H9 (cell line): Measurements from ENCODE around the gene SNAI3. TPM values are rescaled to one million over a fixed set of nuclear protein-coding genes. Genes with fewer than 3 reads are reported as not detected.

Source experiments
- DNase-seq: peaks from one replicate; pipeline ENCODE4 v3.0.0-alpha.2; 2017
- H2AFZ ChIP-seq: one replicate; pipeline ENCODE4 v1.6.1; 2013; ENCODE audit warnings: mild to moderate bottlenecking, low read length, control low read depth, moderate library complexity
- H2AK5ac ChIP-seq: 2 replicates; pipeline ENCODE4 v1.6.1; 2013; ENCODE audit warnings: low read length, control low read depth, mixed read lengths; ENCODE audit not compliant: insufficient read length
- H2BK120ac ChIP-seq: one replicate; pipeline ENCODE4 v1.6.1; 2013; ENCODE audit warnings: low read depth, mild to moderate bottlenecking, low read length, control low read depth, inconsistent platforms; ENCODE audit not compliant: poor library complexity, severe bottlenecking
- H2BK12ac ChIP-seq: 2 replicates; pipeline ENCODE4 v1.6.1; 2013; ENCODE audit warnings: low read length, control low read depth, mixed read lengths, low read depth; ENCODE audit not compliant: insufficient read length
- H2BK15ac ChIP-seq: 2 replicates; pipeline ENCODE4 v1.6.1; 2013; ENCODE audit warnings: low read depth, low read length, control low read depth
- H2BK20ac ChIP-seq: one replicate; pipeline ENCODE4 v1.6.1; 2013; ENCODE audit warnings: low read depth, mild to moderate bottlenecking, low read length, control low read depth, inconsistent platforms; ENCODE audit not compliant: poor library complexity, severe bottlenecking
- H2BK5ac ChIP-seq: 2 replicates; pipeline ENCODE4 v1.6.1; 2013; ENCODE audit warnings: low read length, control low read depth, mixed read lengths; ENCODE audit not compliant: insufficient read length
- H3K14ac ChIP-seq: 2 replicates; pipeline ENCODE4 v1.6.1; 2013; ENCODE audit warnings: low read length, control low read depth; ENCODE audit not compliant: insufficient read depth
- H3K18ac ChIP-seq: 2 replicates; pipeline ENCODE4 v1.6.1; 2013; ENCODE audit warnings: low read depth, mild to moderate bottlenecking, mixed read lengths, low read length, control low read depth; ENCODE audit not compliant: insufficient read length
- H3K23ac ChIP-seq: 2 replicates; pipeline ENCODE4 v1.6.1; 2013; ENCODE audit warnings: low read length, control low read depth, mixed read lengths, low read depth; ENCODE audit not compliant: insufficient read length
- H3K23me2 ChIP-seq: 2 replicates; pipeline ENCODE4 v1.6.1; 2013; ENCODE audit warnings: low read depth, mild to moderate bottlenecking, mixed read lengths, low read length, control low read depth; ENCODE audit not compliant: insufficient read length, poor library complexity, severe bottlenecking
- H3K27ac ChIP-seq: 2 replicates; pipeline ENCODE4 v1.5.1; 2013; ENCODE audit warnings: low read length, control low read depth, mixed read lengths, low read depth; ENCODE audit not compliant: insufficient read length
- H3K27me3 ChIP-seq: 2 replicates; pipeline ENCODE4 v1.6.1; 2013; ENCODE audit warnings: low read length, control low read depth, inconsistent platforms; ENCODE audit not compliant: insufficient read depth
- H3K4ac ChIP-seq: 2 replicates; pipeline ENCODE4 v1.6.1; 2013; ENCODE audit warnings: low read depth, mild to moderate bottlenecking, control low read depth, inconsistent platforms, low read length, moderate library complexity
- H3K4me1 ChIP-seq: 2 replicates; pipeline ENCODE4 v1.6.1; 2013; ENCODE audit warnings: low read length, control low read depth, inconsistent platforms; ENCODE audit not compliant: insufficient read depth
- H3K4me2 ChIP-seq: 2 replicates; pipeline ENCODE4 v1.6.1; 2013; ENCODE audit warnings: low read length, control low read depth, mixed read lengths; ENCODE audit not compliant: insufficient read length, insufficient read depth
- H3K56ac ChIP-seq: 2 replicates; pipeline ENCODE4 v1.6.1; 2013; ENCODE audit warnings: low read depth, mild to moderate bottlenecking, mixed read lengths, low read length, control low read depth; ENCODE audit not compliant: insufficient read length
- H3K79me1 ChIP-seq: 2 replicates; pipeline ENCODE4 v1.6.1; 2013; ENCODE audit warnings: low read depth, mild to moderate bottlenecking, moderate library complexity, low read length, control low read depth, inconsistent platforms; ENCODE audit not compliant: insufficient read depth, poor library complexity, severe bottlenecking
- H3K79me2 ChIP-seq: 2 replicates; pipeline ENCODE4 v1.6.1; 2013; ENCODE audit warnings: low read length, control low read depth, inconsistent platforms; ENCODE audit not compliant: insufficient read depth
- H3K9ac ChIP-seq: 2 replicates; pipeline ENCODE4 v1.6.1; 2013; ENCODE audit warnings: low read length, control low read depth, mixed read lengths; ENCODE audit not compliant: insufficient read length; ENCODE audit errors: extremely low read depth
- H3K9me3 ChIP-seq: one replicate; pipeline ENCODE4 v1.6.1; 2013; ENCODE audit warnings: low read depth, low read length, inconsistent platforms; ENCODE audit not compliant: control insufficient read depth
- H3T11ph ChIP-seq: one replicate; pipeline ENCODE4 v1.6.1; 2013; ENCODE audit warnings: mild to moderate bottlenecking, low read length, control low read depth, inconsistent platforms
- H4K20me1 ChIP-seq: one replicate; pipeline ENCODE4 v1.6.1; 2013; ENCODE audit not compliant: control insufficient read depth, insufficient read length, insufficient read depth
- H4K5ac ChIP-seq: 2 replicates; pipeline ENCODE4 v1.6.1; 2013; ENCODE audit warnings: low read depth, mild to moderate bottlenecking, mixed read lengths, low read length, control low read depth; ENCODE audit not compliant: insufficient read length
- H4K8ac ChIP-seq: replicated peaks from 2 replicates; pipeline ENCODE4 v1.6.1; 2013; ENCODE audit warnings: low read length, control low read depth, mixed read lengths, low read depth; ENCODE audit not compliant: insufficient read length
- H4K91ac ChIP-seq: 2 replicates; pipeline ENCODE4 v1.6.1; 2013; ENCODE audit warnings: low read depth, mild to moderate bottlenecking, moderate library complexity, mixed read lengths, low read length, control low read depth; ENCODE audit not compliant: insufficient read length
- H3K27ac Mint-ChIP-seq, 3 experiments: 2 replicates in 2 of 3; 3 replicates in 1 of 3; pipeline ENCODE4 v1.8.0; 2020 to 2021; ENCODE audit warnings: mixed read lengths in 3 of 3, mild to moderate bottlenecking in 1 of 3, moderate library complexity in 1 of 3
- H3K27me3 Mint-ChIP-seq: 2 replicates; pipeline ENCODE4 v1.8.0; 2021; ENCODE audit warnings: low read depth, mild to moderate bottlenecking, moderate library complexity, mixed read lengths
- H3K36me3 Mint-ChIP-seq, 3 experiments: 2 replicates in 2 of 3; 3 replicates in 1 of 3; pipeline ENCODE4 v1.8.0; 2020 to 2021; ENCODE audit warnings: low read depth in 3 of 3, mixed read lengths in 3 of 3; ENCODE audit not compliant: insufficient read depth in 1 of 3
- H3K4me1 Mint-ChIP-seq, 2 experiments: 2 replicates each; pipeline ENCODE4 v1.8.0; 2020; ENCODE audit warnings: mixed read lengths in 2 of 2
- H3K4me3 Mint-ChIP-seq, 2 experiments: 2 replicates in 1 of 2; 3 replicates in 1 of 2; pipeline ENCODE4 v1.8.0; 2020 to 2021; ENCODE audit warnings: mild to moderate bottlenecking in 2 of 2, mixed read lengths in 2 of 2, moderate library complexity in 1 of 2
- H3K9me3 Mint-ChIP-seq, 2 experiments: 2 replicates in 1 of 2; 3 replicates in 1 of 2; pipeline ENCODE4 v1.8.0; 2020; ENCODE audit warnings: mild to moderate bottlenecking in 2 of 2, mixed read lengths in 2 of 2, moderate library complexity in 1 of 2
- CTCF ChIP-seq: fragments of 200-600 bp; sonication (generic); conservative IDR thresholded peaks from 3 replicates; pipeline ENCODE4 v1.8.0; 2021; ENCODE audit warnings: antibody characterized with exemption, mild to moderate bottlenecking
- WGBS: extraction: QIAGEN DNeasy Blood & Tissue Kit; methylation state at CpG from one replicate; pipeline ENCODE4 v1.1.7; 2013; ENCODE audit warnings: missing lambda C conversion rate, low lambda C conversion rate, mixed read lengths; ENCODE audit not compliant: insufficient read length; ENCODE audit errors: extremely low coverage; 5-methylcytosine and 5-hydroxymethylcytosine counted together
- total RNA-seq: library from RNA; stranded (reverse); gene quantifications from 2 replicates; pipeline ENCODE4 v1.2.1, GENCODE V29; 2021

The SNAI3 gene
- total RNA-seq, 1 experiment from 2014 or later, result 3.2 TPM

GRCh38 chr16:88700636-88701482 lies 14.6 kb upstream of the SNAI3 start:
- H3K4me3 Mint-ChIP-seq, result no peak overlapping the region
- no peak overlapping the region for H3K18ac ChIP-seq
- peaks cover 3% of the 10 kb centered on the region; the same call in 1 of the 2 replicates for H3K79me2 ChIP-seq
- no peaks in the 10 kb centered on the region for H4K20me1 ChIP-seq
- WGBS, result no CpG with 5 or more reads among the region's 42 CpGs
- no peak overlapping the region for H4K5ac ChIP-seq
- H3K4me1 Mint-ChIP-seq, result peaks cover 8 to 9% of the 10 kb centered on the region in 2 experiments
- no peak overlapping the region for H2BK15ac ChIP-seq
- no peak overlapping the region for H3K27ac ChIP-seq
- no peaks in the 10 kb centered on the region for H3K9me3 ChIP-seq
- no peak overlapping the region for H2BK12ac ChIP-seq
- no peaks in the 10 kb centered on the region for H3K27me3 ChIP-seq
- H3K27me3 Mint-ChIP-seq, result no peaks in the 10 kb centered on the region
- H3K4me1 ChIP-seq, result no peaks in the 10 kb centered on the region; the same call in 1 of the 2 replicates
- no peak overlapping the region for H2BK120ac ChIP-seq
- H3K4me2 ChIP-seq, result no peak overlapping the region
- no peak overlapping the region for H3K23ac ChIP-seq
- H3K27ac Mint-ChIP-seq, result no peak overlapping the region
- no peak for TF ChIP-seq CTCF
- no peak overlapping the region for H3K9ac ChIP-seq
- no peak overlapping the region for H3K14ac ChIP-seq
- peaks cover 3% of the 10 kb centered on the region for H3K23me2 ChIP-seq
- no peak overlapping the region for H2BK5ac ChIP-seq
- H2BK20ac ChIP-seq, result no peak overlapping the region
- no peak overlapping the region for H2AFZ ChIP-seq
- H3K4ac ChIP-seq, result no peak overlapping the region
- peaks cover 7% of the 10 kb centered on the region for H3K79me1 ChIP-seq
- no peak overlapping the region for H3T11ph ChIP-seq
- H4K91ac ChIP-seq, result no peak overlapping the region
- no peak for DNase-seq
- no peaks in the 10 kb centered on the region for H3K9me3 Mint-ChIP-seq
- H3K56ac ChIP-seq, result no peak overlapping the region
- H3K36me3 Mint-ChIP-seq, result peaks cover 2 to 15% (median 14%) of the 10 kb centered on the region in 3 experiments; a peak in 5 of 7 replicates
- no peak overlapping the region for H4K8ac ChIP-seq
- H2AK5ac ChIP-seq, result no peak overlapping the region
